Panc1 (cell line): Measurements from ENCODE around the gene MED12L. TPM values are rescaled to one million over a fixed set of nuclear protein-coding genes. Genes with fewer than 3 reads are reported as not detected.
"Not testable (repeated sequence)": the region's sequence is repeated elsewhere in the genome, so short reads cannot be mapped to it uniquely, and the experiment has no call there.

Experiments used
- ATAC-seq: fragments of 200-7000 bp; cut with Tn5 transposase; 2 replicates; pipeline ENCODE4 v1.9.1; 2020; ENCODE audit warnings: mild to moderate bottlenecking, moderate library complexity
- BruUV-seq: library from RNA; stranded (reverse); fragments of 400-500 nt; replicated peaks from 2 replicates; lab custom pipeline; 2021; lab: Mats Ljungman, UMichigan
- CTCF ChIA-PET: fragments of 300-600 bp; sonication (Branson Sonifier 250); formaldehyde crosslinking; loops from one replicate; lab custom pipeline; 2022; ENCODE audit warnings: antibody characterized with exemption; lab: Charles Lee
- POLR2A ChIA-PET: fragments of 300-600 bp; sonication (Branson Sonifier 250); formaldehyde crosslinking; loops from one replicate; lab custom pipeline; 2022; ENCODE audit warnings: antibody characterized with exemption; lab: Charles Lee
- DNase-seq: peaks from one replicate; pipeline ENCODE4 v3.0.0-alpha.2; 2010; ENCODE audit warnings: low read depth, low spot score
- H3K27ac ChIP-seq: 2 replicates; pipeline ENCODE4 v1.5.1; 2011; ENCODE audit warnings: mild to moderate bottlenecking, low read length, inconsistent platforms
- H3K27me3 ChIP-seq: fragments of 200-500 bp; sonication (Bioruptor generic); 2 replicates; pipeline ENCODE4 v1.6.0; 2014; ENCODE audit warnings: low read length, inconsistent platforms; ENCODE audit not compliant: control insufficient read depth, insufficient read depth
- H3K36me3 ChIP-seq: fragments of 200-500 bp; sonication (Bioruptor generic); 2 replicates; pipeline ENCODE4 v1.5.1; 2014; ENCODE audit warnings: inconsistent platforms, mild to moderate bottlenecking, low read length, moderate library complexity; ENCODE audit not compliant: control insufficient read depth, insufficient read depth
- H3K4me1 ChIP-seq: 2 replicates; pipeline ENCODE4 v1.5.1; 2011; ENCODE audit warnings: inconsistent platforms, mild to moderate bottlenecking, low read length, moderate library complexity; ENCODE audit not compliant: control insufficient read depth, insufficient read depth
- H3K4me3 ChIP-seq, 2 experiments: 2 replicates each; pipeline ENCODE4 v1.5.1; 2011 to 2012; ENCODE audit warnings: low read depth in 2 of 2, low read length in 2 of 2, mild to moderate bottlenecking in 2 of 2, inconsistent platforms in 1 of 2, moderate library complexity in 1 of 2
- H3K9me3 ChIP-seq: fragments of 200-500 bp; sonication (Bioruptor generic); 2 replicates; pipeline ENCODE4 v1.5.1; 2014; ENCODE audit warnings: low read depth, mild to moderate bottlenecking, inconsistent platforms, low read length, moderate library complexity; ENCODE audit not compliant: control insufficient read depth, insufficient read depth
- POLR2AphosphoS5 ChIP-seq: IDR thresholded peaks from 2 replicates; pipeline ENCODE4 v1.6.1; 2012; ENCODE audit warnings: mild to moderate bottlenecking, low read depth, low read length, moderate library complexity
- SIN3A ChIP-seq: IDR thresholded peaks from 2 replicates; pipeline ENCODE4 v1.6.1; 2012; ENCODE audit warnings: low read depth, mild to moderate bottlenecking, low read length, moderate library complexity, borderline replicate concordance; ENCODE audit not compliant: insufficient read depth
- TCF7L2 ChIP-seq: IDR thresholded peaks from 2 replicates; pipeline ENCODE4 v1.6.1; 2011; ENCODE audit warnings: mild to moderate bottlenecking, low read depth, low read length, inconsistent platforms
- in situ Hi-C: cut with HindIII; loops from 2 replicates; pipeline ENCODE4 v1.10.0; 2016; ENCODE audit warnings: low sequenced_read_pairs, low pct_unique_long_range_greater_than_20kb
- intact Hi-C: fragments of 100-400 bp; cut with micrococcal nuclease; formaldehyde crosslinking; loops from one replicate; pipeline ENCODE4 v1.10.0; 2022; ENCODE audit not compliant: unreplicated experiment
- total RNA-seq: library from RNA; stranded (reverse); gene quantifications from one replicate; pipeline ENCODE4 v1.2.1, GENCODE V29; 2021; ENCODE audit not compliant: unreplicated experiment
- TF ChIP-seq, protein P1 (sequence below): fragments of 450-650 bp; IDR thresholded peaks from 2 replicates; pipeline ENCODE4 v1.5.1; 2017; ENCODE audit warnings: mild to moderate bottlenecking
- TF ChIP-seq, protein P2 (sequence below), 2 experiments: IDR thresholded peaks; 2 replicates each; pipeline ENCODE4 v1.6.1; 2011 to 2012; ENCODE audit warnings: low read depth in 2 of 2, control low read depth in 1 of 2, low read length in 1 of 2, mild to moderate bottlenecking in 1 of 2, moderate library complexity in 1 of 2; ENCODE audit not compliant: insufficient read depth in 1 of 2

MED12L gene
- total RNA-seq, 1 experiment from 2014 or later = 2.8 TPM

DNA sequence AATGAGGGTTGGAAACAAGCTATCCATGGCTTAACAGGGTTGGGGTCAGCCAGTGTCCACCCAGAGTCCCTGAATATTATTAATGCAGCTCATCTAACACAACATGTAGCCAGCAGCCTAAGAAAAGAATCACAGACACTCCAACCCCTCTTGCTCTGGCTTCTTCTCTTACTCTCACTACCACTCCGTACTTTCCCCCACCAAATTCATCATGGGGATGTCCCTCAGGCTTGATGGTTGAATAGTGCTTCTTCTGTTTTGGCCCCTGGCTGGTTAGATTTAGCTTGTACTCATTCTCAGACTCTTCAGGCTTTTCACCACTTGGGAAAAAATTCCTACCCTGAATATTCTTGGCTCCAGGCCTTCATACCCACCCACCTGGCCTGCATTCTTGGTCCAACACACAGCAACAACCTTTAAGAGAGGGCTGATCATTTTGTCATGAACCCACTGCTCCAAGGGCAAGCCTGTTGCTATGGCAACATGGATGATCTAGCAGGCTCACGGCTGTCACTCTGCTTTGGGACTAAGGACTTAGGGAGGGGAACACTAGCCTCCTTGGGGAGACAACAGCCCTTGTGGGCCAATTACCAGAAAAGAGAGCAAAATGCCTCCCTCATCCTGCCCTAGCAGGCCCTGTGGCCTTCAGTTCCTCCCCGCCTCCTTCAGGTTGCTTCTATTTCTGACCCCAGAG is 9.4 kb upstream of the MED12L start:
- intact Hi-C loops = no loop called here
- BruUV-seq = no TSS peak
- H3K27ac ChIP-seq = no peak overlapping the region
- no peaks in the 10 kb centered on the region for H3K9me3 ChIP-seq
- in situ Hi-C loops = no loop called here
- H3K27me3 ChIP-seq = peaks cover 31% of the 10 kb centered on the region
- no peak overlapping the region for H3K4me3 ChIP-seq
- ChIA-PET CTCF (no interaction called here), POLR2A (no interaction called here)
- DNase-seq (no peak), ATAC-seq (no peak)
- H3K36me3 ChIP-seq = no peaks in the 10 kb centered on the region
- TF ChIP-seq, protein P1, sequence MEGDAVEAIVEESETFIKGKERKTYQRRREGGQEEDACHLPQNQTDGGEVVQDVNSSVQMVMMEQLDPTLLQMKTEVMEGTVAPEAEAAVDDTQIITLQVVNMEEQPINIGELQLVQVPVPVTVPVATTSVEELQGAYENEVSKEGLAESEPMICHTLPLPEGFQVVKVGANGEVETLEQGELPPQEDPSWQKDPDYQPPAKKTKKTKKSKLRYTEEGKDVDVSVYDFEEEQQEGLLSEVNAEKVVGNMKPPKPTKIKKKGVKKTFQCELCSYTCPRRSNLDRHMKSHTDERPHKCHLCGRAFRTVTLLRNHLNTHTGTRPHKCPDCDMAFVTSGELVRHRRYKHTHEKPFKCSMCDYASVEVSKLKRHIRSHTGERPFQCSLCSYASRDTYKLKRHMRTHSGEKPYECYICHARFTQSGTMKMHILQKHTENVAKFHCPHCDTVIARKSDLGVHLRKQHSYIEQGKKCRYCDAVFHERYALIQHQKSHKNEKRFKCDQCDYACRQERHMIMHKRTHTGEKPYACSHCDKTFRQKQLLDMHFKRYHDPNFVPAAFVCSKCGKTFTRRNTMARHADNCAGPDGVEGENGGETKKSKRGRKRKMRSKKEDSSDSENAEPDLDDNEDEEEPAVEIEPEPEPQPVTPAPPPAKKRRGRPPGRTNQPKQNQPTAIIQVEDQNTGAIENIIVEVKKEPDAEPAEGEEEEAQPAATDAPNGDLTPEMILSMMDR = no peak
- TF ChIP-seq TCF7L2 (no peak), SIN3A (no peak), POLR2AphosphoS5 (no peak)
- TF ChIP-seq, protein P2, sequence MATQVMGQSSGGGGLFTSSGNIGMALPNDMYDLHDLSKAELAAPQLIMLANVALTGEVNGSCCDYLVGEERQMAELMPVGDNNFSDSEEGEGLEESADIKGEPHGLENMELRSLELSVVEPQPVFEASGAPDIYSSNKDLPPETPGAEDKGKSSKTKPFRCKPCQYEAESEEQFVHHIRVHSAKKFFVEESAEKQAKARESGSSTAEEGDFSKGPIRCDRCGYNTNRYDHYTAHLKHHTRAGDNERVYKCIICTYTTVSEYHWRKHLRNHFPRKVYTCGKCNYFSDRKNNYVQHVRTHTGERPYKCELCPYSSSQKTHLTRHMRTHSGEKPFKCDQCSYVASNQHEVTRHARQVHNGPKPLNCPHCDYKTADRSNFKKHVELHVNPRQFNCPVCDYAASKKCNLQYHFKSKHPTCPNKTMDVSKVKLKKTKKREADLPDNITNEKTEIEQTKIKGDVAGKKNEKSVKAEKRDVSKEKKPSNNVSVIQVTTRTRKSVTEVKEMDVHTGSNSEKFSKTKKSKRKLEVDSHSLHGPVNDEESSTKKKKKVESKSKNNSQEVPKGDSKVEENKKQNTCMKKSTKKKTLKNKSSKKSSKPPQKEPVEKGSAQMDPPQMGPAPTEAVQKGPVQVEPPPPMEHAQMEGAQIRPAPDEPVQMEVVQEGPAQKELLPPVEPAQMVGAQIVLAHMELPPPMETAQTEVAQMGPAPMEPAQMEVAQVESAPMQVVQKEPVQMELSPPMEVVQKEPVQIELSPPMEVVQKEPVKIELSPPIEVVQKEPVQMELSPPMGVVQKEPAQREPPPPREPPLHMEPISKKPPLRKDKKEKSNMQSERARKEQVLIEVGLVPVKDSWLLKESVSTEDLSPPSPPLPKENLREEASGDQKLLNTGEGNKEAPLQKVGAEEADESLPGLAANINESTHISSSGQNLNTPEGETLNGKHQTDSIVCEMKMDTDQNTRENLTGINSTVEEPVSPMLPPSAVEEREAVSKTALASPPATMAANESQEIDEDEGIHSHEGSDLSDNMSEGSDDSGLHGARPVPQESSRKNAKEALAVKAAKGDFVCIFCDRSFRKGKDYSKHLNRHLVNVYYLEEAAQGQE (IDR thresholded peaks at IDR 0.05; ENCODE audit: insufficient read depth in 1 of 2, low read depth in 2 of 2, low read length in 1 of 2) = no peak
- H3K4me1 ChIP-seq = no peaks in the 10 kb centered on the region

DNA sequence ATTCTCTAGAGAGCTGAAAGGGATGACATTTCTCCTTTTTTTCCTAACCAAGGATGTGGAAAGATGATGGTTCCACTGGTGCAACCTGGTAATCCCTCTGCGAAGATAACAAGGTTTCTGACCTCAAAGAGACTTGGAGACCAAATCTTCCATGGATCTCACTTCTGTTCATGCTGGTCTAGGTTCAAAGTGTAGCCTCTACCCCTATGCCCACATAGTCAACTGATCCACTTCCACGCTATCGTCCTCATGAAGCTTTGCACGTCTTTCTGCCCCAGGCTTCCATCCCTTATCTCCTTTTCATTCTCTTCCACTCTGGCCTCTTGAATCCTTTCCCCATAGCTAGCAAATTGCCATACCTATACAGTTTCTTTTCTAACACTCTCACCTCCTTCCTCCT is 8.8 kb upstream of the MED12L start:
- Histone ChIP-seq H3K27ac (no peak overlapping the region), H3K4me1 (no peaks in the 10 kb centered on the region), H3K9me3 (no peaks in the 10 kb centered on the region), H3K4me3 (no peak overlapping the region), H3K36me3 (no peaks in the 10 kb centered on the region), H3K27me3 (peaks cover 31% of the 10 kb centered on the region)
- in situ Hi-C loops = no loop called here
- ATAC-seq = no peak
- ChIA-PET CTCF (no interaction called here), POLR2A (no interaction called here)
- no peak for DNase-seq
- intact Hi-C loops = no loop called here
- TF ChIP-seq TCF7L2 (no peak), SIN3A (no peak), POLR2AphosphoS5 (no peak)
- TF ChIP-seq, protein P2 (IDR thresholded peaks at IDR 0.05; ENCODE audit: insufficient read depth in 1 of 2, low read depth in 2 of 2, low read length in 1 of 2) = no peak
- TF ChIP-seq, protein P1 = no peak
- no TSS peak for BruUV-seq

DNA sequence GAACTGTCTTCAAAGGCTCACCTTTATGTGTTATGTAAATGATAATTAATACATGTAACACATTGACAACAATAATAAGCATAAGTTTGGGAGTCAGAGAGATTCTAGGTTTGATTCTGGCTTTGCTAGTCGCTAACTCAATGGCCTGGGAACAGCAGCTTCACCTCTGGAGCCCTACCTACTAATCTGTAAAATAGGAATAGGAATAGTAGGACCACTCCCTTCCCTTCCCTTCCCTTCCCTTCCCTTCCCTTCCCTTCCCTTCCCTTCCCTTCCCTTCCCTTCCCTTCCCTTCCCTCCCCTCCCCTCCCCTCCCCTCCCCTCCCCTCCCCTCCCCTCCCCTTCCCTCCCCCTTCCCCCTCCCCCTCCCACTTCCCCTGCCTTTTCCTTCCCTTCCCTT is 4.4 kb upstream of the MED12L start:
- H3K27me3 ChIP-seq = peaks cover 52% of the 10 kb centered on the region
- CTCF ChIA-PET, in situ Hi-C loops, H3K27ac ChIP-seq, H3K9me3 ChIP-seq, H3K36me3 ChIP-seq, POLR2A ChIA-PET, H3K4me3 ChIP-seq, DNase-seq, BruUV-seq, ATAC-seq, H3K4me1 ChIP-seq: not testable (repeated sequence)
- intact Hi-C loops = loop anchor here (10.0 kb wide), 1 partner anchor 356 kb away; no protein-coding TSS in a partner anchor
